ENCODE results near the gene C2CD4D. TPM values are rescaled to one million over a fixed set of nuclear protein-coding genes. Genes with fewer than 3 reads are reported as not detected.

C2CD4D gene
- total and polyA plus RNA-seq, 2 of the 13 experiments (the other 11 are each of a cell fraction or from before 2014, with no cell fraction given), result not detected

- no peak for TF ChIP-seq ZSCAN5A (CRISPR knock-in tag; IDR thresholded peaks at IDR 0.05; ENCODE audit: borderline replicate concordance)
- TF ChIP-seq ZBTB49 (CRISPR knock-in tag; IDR thresholded peaks at IDR 0.05; ENCODE audit: borderline replicate concordance), result no peak
- no peak for TF ChIP-seq BRF2 (CRISPR knock-in tag; IDR thresholded peaks at IDR 0.05)
- no peak for TF ChIP-seq TERF1 (CRISPR knock-in tag; IDR thresholded peaks at IDR 0.05)
- TF ChIP-seq ZNF770 (CRISPR knock-in tag; IDR thresholded peaks at IDR 0.05), result no peak
Measured at GRCh38 chr1:151887028-151887427, 47.4 kb upstream of the C2CD4D start (continued).

Measured in HepG2 (cell line).